CD4-positive, alpha-beta T cell (primary cell): ENCODE data around the gene SPATA6. TPM values are rescaled to one million over a fixed set of nuclear protein-coding genes. Genes with fewer than 3 reads are reported as not detected.
"Not testable (repeated sequence)": the region's sequence is repeated elsewhere in the genome, so short reads cannot be mapped to it uniquely, and the experiment has no call there.

ENCODE experiments used
- ATAC-seq: fragments of 200-7000 bp; cut with Tn5 transposase; one replicate; pipeline ENCODE4 v1.10.0; 2022; ENCODE audit warnings: mild to moderate bottlenecking; ENCODE audit not compliant: poor library complexity
- CTCF ChIA-PET: fragments of 350-600 bp; sonication (Branson Sonifier 250); formaldehyde crosslinking; loops from one replicate; lab custom pipeline; 2021; ENCODE audit warnings: antibody characterized with exemption, inconsistent platforms; lab: Charles Lee
- POLR2A ChIA-PET: fragments of 350-600 bp; sonication (Branson Sonifier 250); formaldehyde crosslinking; loops from one replicate; lab custom pipeline; 2021; ENCODE audit warnings: antibody characterized with exemption, inconsistent platforms; lab: Charles Lee
- DNase-seq, 14 experiments: peaks; one replicate each; pipeline ENCODE4 v3.0.0-alpha.2; 2013 to 2020; ENCODE audit warnings: mixed read lengths in 2 of 14
- H3K27ac ChIP-seq, 2 donors: one replicate each; pipeline versions ENCODE4 v1.5.1 to v1.7.0; 2013; ENCODE audit warnings: low read length in 2 of 2, low read depth in 1 of 2, mild to moderate bottlenecking in 1 of 2
- H3K27me3 ChIP-seq, 2 experiments: 1 replicate in 1 of 2; 2 replicates in 1 of 2; pipeline versions ENCODE4 v1.6.1 to v1.7.0; 2013; ENCODE audit warnings: low read length in 2 of 2, control low read depth in 1 of 2, mild to moderate bottlenecking in 1 of 2, moderate library complexity in 1 of 2; ENCODE audit not compliant: insufficient read depth in 2 of 2, control insufficient read depth in 1 of 2
- H3K36me3 ChIP-seq: one replicate; pipeline ENCODE4 v1.6.1; 2013; ENCODE audit warnings: low read length, control low read depth; ENCODE audit not compliant: insufficient read depth
- H3K4me1 ChIP-seq: one replicate; pipeline ENCODE4 v1.6.1; 2013; ENCODE audit warnings: low read length, control low read depth; ENCODE audit not compliant: insufficient read depth
- H3K4me3 ChIP-seq: one replicate; pipeline ENCODE4 v1.5.1; 2013; ENCODE audit warnings: mild to moderate bottlenecking, low read length, moderate library complexity
- H3K9me3 ChIP-seq, 2 experiments: 1 replicate in 1 of 2; 2 replicates in 1 of 2; pipeline versions ENCODE4 v1.6.1 to v1.7.0; 2013; ENCODE audit warnings: low read length in 2 of 2, mild to moderate bottlenecking in 2 of 2, control low read depth in 1 of 2, moderate library complexity in 1 of 2; ENCODE audit not compliant: control insufficient read depth in 1 of 2, insufficient read depth in 1 of 2
- H3K27ac Mint-ChIP-seq: one replicate; pipeline ENCODE4 v1.8.0; 2020; ENCODE audit warnings: mixed read lengths
- H3K27me3 Mint-ChIP-seq: one replicate; pipeline ENCODE4 v1.8.0; 2021; ENCODE audit warnings: mixed read lengths
- H3K36me3 Mint-ChIP-seq: one replicate; pipeline ENCODE4 v1.8.0; 2021; ENCODE audit warnings: low read depth, mixed read lengths
- H3K4me1 Mint-ChIP-seq: one replicate; pipeline ENCODE4 v1.8.0; 2021; ENCODE audit warnings: low read depth, mixed read lengths
- H3K4me3 Mint-ChIP-seq: one replicate; pipeline ENCODE4 v1.8.0; 2020; ENCODE audit warnings: mild to moderate bottlenecking, mixed read lengths
- H3K9me3 Mint-ChIP-seq: one replicate; pipeline ENCODE4 v1.8.0; 2020; ENCODE audit warnings: mixed read lengths
- intact Hi-C, 2 experiments: fragments of 100-400 bp; cut with DNase I in 1 of 2; cut with micrococcal nuclease in 1 of 2; formaldehyde crosslinking; loops; one replicate each; pipeline versions ENCODE4 v1.15.1 to v1.9.0; 2023 to 2025; cut with DNase I, micrococcal nuclease
- total RNA-seq, 174 experiments: library from RNA in 2 of 174; stranded (reverse) in 2 of 174; gene quantifications; one replicate each; pipeline ENCODE4 v1.2.3 and lab custom pipeline; 2021 to 2026
- TF ChIP-seq, protein P1 (sequence below): fragments of 200-600 bp; IDR thresholded peaks from one replicate; pipeline ENCODE4 v1.8.0; 2022; ENCODE audit warnings: antibody characterized with exemption, mild to moderate bottlenecking

SPATA6 gene
- total RNA-seq, 2 experiments from 2014 or later: 3.2 to 4.1 TPM

DNA sequence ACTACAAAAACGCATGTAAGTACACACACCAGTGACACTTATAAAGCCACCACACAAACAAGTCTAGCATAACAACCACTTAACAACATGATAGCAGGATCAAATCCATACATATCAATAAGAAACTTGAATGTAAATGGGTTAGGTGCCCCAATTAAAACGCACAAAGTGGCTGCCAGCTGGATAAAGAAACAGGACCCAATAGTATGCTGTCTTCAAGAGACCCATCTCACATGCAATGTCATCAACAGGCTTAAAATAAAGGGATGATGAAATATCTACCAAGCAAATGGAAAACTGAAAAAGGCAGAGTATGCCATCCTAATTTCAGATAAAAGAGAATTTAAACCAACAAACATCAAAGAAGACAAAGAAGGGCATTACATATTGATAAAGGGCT is 139.9 kb downstream of the SPATA6 start:
- H3K9me3 ChIP-seq: peaks cover 12 to 17% of the 10 kb centered on the region in 2 experiments
- Mint-ChIP-seq H3K9me3 (peaks cover 33% of the 10 kb centered on the region), H3K4me3 (no peak overlapping the region), H3K27me3 (no peaks in the 10 kb centered on the region), H3K36me3 (peaks cover 48% of the 10 kb centered on the region), H3K4me1 (no peaks in the 10 kb centered on the region), H3K27ac (no peak overlapping the region)
- ChIA-PET CTCF (no interaction called here), POLR2A (no interaction called here)
- no peaks in the 10 kb centered on the region for H3K4me1 ChIP-seq
- DNase-seq: no peak
- TF ChIP-seq, protein P1, sequence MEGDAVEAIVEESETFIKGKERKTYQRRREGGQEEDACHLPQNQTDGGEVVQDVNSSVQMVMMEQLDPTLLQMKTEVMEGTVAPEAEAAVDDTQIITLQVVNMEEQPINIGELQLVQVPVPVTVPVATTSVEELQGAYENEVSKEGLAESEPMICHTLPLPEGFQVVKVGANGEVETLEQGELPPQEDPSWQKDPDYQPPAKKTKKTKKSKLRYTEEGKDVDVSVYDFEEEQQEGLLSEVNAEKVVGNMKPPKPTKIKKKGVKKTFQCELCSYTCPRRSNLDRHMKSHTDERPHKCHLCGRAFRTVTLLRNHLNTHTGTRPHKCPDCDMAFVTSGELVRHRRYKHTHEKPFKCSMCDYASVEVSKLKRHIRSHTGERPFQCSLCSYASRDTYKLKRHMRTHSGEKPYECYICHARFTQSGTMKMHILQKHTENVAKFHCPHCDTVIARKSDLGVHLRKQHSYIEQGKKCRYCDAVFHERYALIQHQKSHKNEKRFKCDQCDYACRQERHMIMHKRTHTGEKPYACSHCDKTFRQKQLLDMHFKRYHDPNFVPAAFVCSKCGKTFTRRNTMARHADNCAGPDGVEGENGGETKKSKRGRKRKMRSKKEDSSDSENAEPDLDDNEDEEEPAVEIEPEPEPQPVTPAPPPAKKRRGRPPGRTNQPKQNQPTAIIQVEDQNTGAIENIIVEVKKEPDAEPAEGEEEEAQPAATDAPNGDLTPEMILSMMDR: no peak
- intact Hi-C loops: no loop called here
- H3K27me3 ChIP-seq: no peaks in the 10 kb centered on the region
- no peak overlapping the region for H3K27ac ChIP-seq
- ATAC-seq: no peak
- no peaks in the 10 kb centered on the region for H3K36me3 ChIP-seq
- H3K4me3 ChIP-seq: no peak overlapping the region

DNA sequence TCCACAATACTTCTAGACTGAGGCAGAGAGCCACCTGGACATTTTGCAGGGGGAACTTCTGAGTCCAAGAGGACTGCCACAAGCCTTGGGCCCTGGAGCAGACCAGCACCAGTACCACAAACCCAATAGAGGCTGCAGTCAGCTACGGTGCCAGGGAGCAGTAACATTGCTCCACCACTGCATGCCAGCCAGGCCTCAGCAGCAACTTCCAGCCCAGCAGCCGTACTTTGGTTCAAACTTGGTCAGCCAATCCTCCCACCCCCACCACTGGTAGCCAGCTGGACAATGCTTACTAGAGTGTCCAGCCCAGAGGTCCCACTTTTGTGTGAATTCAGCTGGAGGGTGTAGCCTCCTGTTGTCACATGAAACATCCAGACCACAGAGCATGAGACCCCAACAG is 142.1 kb downstream of the SPATA6 start:
- POLR2A ChIA-PET: no interaction called here

DNA sequence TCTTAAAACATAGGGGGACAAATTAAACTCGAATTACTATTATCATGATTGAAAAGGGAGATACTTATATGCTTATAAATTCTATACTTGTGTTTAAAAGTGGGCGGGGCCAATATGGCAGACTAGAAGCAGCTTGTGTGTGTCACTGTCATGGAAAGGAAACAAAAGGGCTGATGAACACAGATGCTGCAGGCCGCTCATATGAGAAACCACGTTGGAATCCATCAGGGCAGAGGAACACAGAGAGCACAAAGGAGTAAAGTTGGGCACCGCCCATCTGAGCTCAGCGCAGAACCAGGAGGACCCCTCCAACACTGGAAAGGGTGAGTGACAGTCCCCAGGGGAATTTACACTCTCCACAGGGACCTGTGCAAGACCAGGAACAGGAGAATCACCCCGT is 142.5 kb downstream of the SPATA6 start:
- no peaks in the 10 kb centered on the region for H3K4me1 Mint-ChIP-seq
- ChIA-PET POLR2A (no interaction called here), CTCF (no interaction called here)
- no peak overlapping the region for H3K4me3 ChIP-seq
- no peak overlapping the region for H3K27ac ChIP-seq
- H3K9me3 ChIP-seq: peaks cover 17 to 21% of the 10 kb centered on the region in 2 experiments
- DNase-seq (no peak), ATAC-seq (no peak)
- no peaks in the 10 kb centered on the region for H3K27me3 Mint-ChIP-seq
- H3K27ac Mint-ChIP-seq: no peak overlapping the region
- H3K4me3 Mint-ChIP-seq: no peak overlapping the region
- H3K9me3 Mint-ChIP-seq: peaks cover 28% of the 10 kb centered on the region
- intact Hi-C loops: no loop called here
- H3K4me1 ChIP-seq: no peaks in the 10 kb centered on the region
- TF ChIP-seq, protein P1: no peak
- no peaks in the 10 kb centered on the region for H3K27me3 ChIP-seq
- H3K36me3 Mint-ChIP-seq: peaks cover 62% of the 10 kb centered on the region
- H3K36me3 ChIP-seq: no peaks in the 10 kb centered on the region

More for the DNA sequence above, 142.1 kb downstream of the SPATA6 start:
- no peaks in the 10 kb centered on the region for H3K27me3 Mint-ChIP-seq
- peaks cover 28% of the 10 kb centered on the region for H3K9me3 Mint-ChIP-seq
- TF ChIP-seq, protein P1: no peak
- no peaks in the 10 kb centered on the region for H3K36me3 ChIP-seq
- peaks cover 17 to 21% of the 10 kb centered on the region in 2 experiments for H3K9me3 ChIP-seq
- intact Hi-C loops: no loop called here
- CTCF ChIA-PET: no interaction called here
- no peaks in the 10 kb centered on the region for H3K4me1 Mint-ChIP-seq
- peaks cover 59% of the 10 kb centered on the region for H3K36me3 Mint-ChIP-seq
- H3K27ac ChIP-seq: no peak overlapping the region
- H3K4me3 ChIP-seq: no peak overlapping the region
- no peaks in the 10 kb centered on the region for H3K27me3 ChIP-seq
- DNase-seq (no peak), ATAC-seq (no peak)
- no peaks in the 10 kb centered on the region for H3K4me1 ChIP-seq
- H3K27ac Mint-ChIP-seq: no peak overlapping the region
- H3K4me3 Mint-ChIP-seq: no peak overlapping the region

DNA sequence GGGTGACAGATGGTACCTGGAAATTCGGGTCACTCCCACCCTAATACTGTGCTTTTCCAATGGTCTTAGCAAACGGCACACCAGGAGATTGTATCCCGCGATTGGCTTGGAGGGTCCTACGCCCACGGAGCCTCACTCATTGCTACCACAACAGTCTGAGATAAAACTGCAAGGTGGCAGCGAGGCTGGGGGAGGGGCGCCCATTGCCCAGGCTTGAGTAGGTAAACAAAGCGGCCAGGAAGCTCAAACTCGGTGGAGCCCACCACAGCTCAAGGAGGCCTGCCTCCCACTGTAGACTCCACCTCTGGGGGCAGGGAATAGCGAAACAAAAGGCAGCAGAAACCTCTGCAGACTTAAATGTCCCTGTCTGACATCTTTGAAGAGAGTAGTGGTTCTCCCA is 160.2 kb downstream of the SPATA6 start:
- CTCF ChIA-PET, ATAC-seq, H3K9me3 ChIP-seq, H3K4me3 Mint-ChIP-seq, H3K27ac Mint-ChIP-seq, H3K27me3 Mint-ChIP-seq, POLR2A ChIA-PET, H3K9me3 Mint-ChIP-seq, H3K4me3 ChIP-seq, DNase-seq, H3K4me1 Mint-ChIP-seq, H3K4me1 ChIP-seq, H3K27me3 ChIP-seq, H3K27ac ChIP-seq, H3K36me3 ChIP-seq, intact Hi-C loops: not testable (repeated sequence)
- H3K36me3 Mint-ChIP-seq: peaks cover 30% of the 10 kb centered on the region
